Left renal pelvis (tissue), 4 donors: ENCODE measurements around the gene MYL4. TPM values are rescaled to one million over a fixed set of nuclear protein-coding genes. Genes with fewer than 3 reads are reported as not detected.
"Not testable (repeated sequence)": the region's sequence is repeated elsewhere in the genome, so short reads cannot be mapped to it uniquely, and the experiment has no call there.

Source experiments
- DNase-seq, 4 donors: peaks; one replicate each; pipeline ENCODE4 v3.0.0-alpha.2; 2013; ENCODE audit warnings: low read depth in 4 of 4, low spot score in 3 of 4
- polyA plus RNA-seq, 4 donors: library from polyadenylated mRNA; unstranded; fragments of 120-200 nt; gene quantifications; one replicate each; pipeline ENCODE4 v1.2.1, GENCODE V29; 2013; ENCODE audit not compliant: insufficient read length in 4 of 4

MYL4 gene
- polyA plus RNA-seq, 4 donors: 2.2 to 19.0 (median 3.4) TPM

GRCh38 chr17:47219621-47220475 lies 10.7 kb downstream of the MYL4 start:
- no peak for DNase-seq

GRCh38 chr17:47220531-47220999 lies 11.4 kb downstream of the MYL4 start:
- DNase-seq: no peak

GRCh38 chr17:47221154-47221553 lies 12.0 kb downstream of the MYL4 start:
- DNase-seq: no peak

- DNase-seq: no peak
Observed at GRCh38 chr17:47222047-47222446, 12.9 kb downstream of the MYL4 start.

GRCh38 chr17:47223007-47223406 lies 13.9 kb downstream of the MYL4 start:
- no peak for DNase-seq

GRCh38 chr17:47223460-47223859 lies 14.3 kb downstream of the MYL4 start:
- no peak for DNase-seq

- DNase-seq: not testable (repeated sequence)
Observed at GRCh38 chr17:47224077-47224476, 14.9 kb downstream of the MYL4 start.

- no peak for DNase-seq
Observed at GRCh38 chr17:47224966-47225365, 15.8 kb downstream of the MYL4 start.

- DNase-seq: no peak
Observed at GRCh38 chr17:47225436-47225858, 16.3 kb downstream of the MYL4 start.

GRCh38 chr17:47225911-47226688 lies 17.0 kb downstream of the MYL4 start:
- no peak for DNase-seq

- DNase-seq: no peak
Observed at GRCh38 chr17:47227862-47228261, 18.7 kb downstream of the MYL4 start.

GRCh38 chr17:47229535-47230443 lies 20.6 kb downstream of the MYL4 start:
- peak in 3 of 4 donors; percentile 73 to 82 (median 76) for DNase-seq

GRCh38 chr17:47230864-47231263 lies 21.7 kb downstream of the MYL4 start:
- DNase-seq: no peak

- DNase-seq: no peak
Observed at GRCh38 chr17:47231334-47231733, 22.2 kb downstream of the MYL4 start.

- no peak for DNase-seq
Observed at GRCh38 chr17:47231866-47232265, 22.7 kb downstream of the MYL4 start.

GRCh38 chr17:47232465-47232864 lies 23.3 kb downstream of the MYL4 start:
- DNase-seq: no peak

GRCh38 chr17:47235506-47235905 lies 26.4 kb downstream of the MYL4 start:
- no peak for DNase-seq

- DNase-seq: no peak
Observed at GRCh38 chr17:47235923-47236322, 26.8 kb downstream of the MYL4 start.

GRCh38 chr17:47237841-47238240 lies 28.7 kb downstream of the MYL4 start:
- no peak for DNase-seq

- no peak for DNase-seq
Observed at GRCh38 chr17:47238321-47239010, 29.3 kb downstream of the MYL4 start.
